CMK (cell line): Measurements from ENCODE around the gene DIS3L.
"Not testable (repeated sequence)": the region's sequence is repeated elsewhere in the genome, so short reads cannot be mapped to it uniquely, and the experiment has no call there.

ENCODE experiments used
- DNase-seq: peaks from one replicate; pipeline ENCODE4 v3.0.0-alpha.2; 2010; ENCODE audit warnings: low read depth

The DIS3L gene

GRCh38 chr15:66310786-66311185 lies 17.4 kb downstream of the DIS3L start:
- DNase-seq: no peak

- DNase-seq: no peak
These were observed 18.8 kb downstream of the DIS3L start for GRCh38 chr15:66312144-66312543.

GRCh38 chr15:66323312-66323928 lies 30.1 kb downstream of the DIS3L start:
- peak; percentile 11 for DNase-seq

- DNase-seq: no peak
These were observed 32.7 kb downstream of the DIS3L start for GRCh38 chr15:66326051-66326450.

GRCh38 chr15:66327736-66328135 lies 34.4 kb downstream of the DIS3L start:
- no peak for DNase-seq

- DNase-seq: no peak
These were observed 35.4 kb downstream of the DIS3L start for GRCh38 chr15:66328771-66329170.

GRCh38 chr15:66348530-66348929 lies 55.2 kb downstream of the DIS3L start:
- not testable (repeated sequence) for DNase-seq

- no peak for DNase-seq
These were observed 62.6 kb downstream of the DIS3L start for GRCh38 chr15:66356077-66356358.

- DNase-seq: peak; percentile 84
These were observed 63.2 kb downstream of the DIS3L start, which contains the start of gene TIPIN for GRCh38 chr15:66356359-66357236. TIPIN (minus strand) TSS chr15:66356685; CDS start chr15:66352947, 3,738 bp downstream.

GRCh38 chr15:66359740-66360139 lies 66.4 kb downstream of the DIS3L start:
- DNase-seq: no peak

- DNase-seq: not testable (repeated sequence)
These were observed 68.5 kb downstream of the DIS3L start for GRCh38 chr15:66361745-66362460.

- DNase-seq: no peak
These were observed 69.4 kb downstream of the DIS3L start for GRCh38 chr15:66362776-66363175.

GRCh38 chr15:66364944-66365528 lies 71.7 kb downstream of the DIS3L start:
- no peak for DNase-seq

- DNase-seq: peak; percentile 45
These were observed 76.6 kb downstream of the DIS3L start for GRCh38 chr15:66369773-66370651.

- no peak for DNase-seq
These were observed 80.8 kb downstream of the DIS3L start for GRCh38 chr15:66374179-66374578.

- DNase-seq: no peak
These were observed 85.6 kb downstream of the DIS3L start for GRCh38 chr15:66378814-66379430.

- DNase-seq: not testable (repeated sequence)
These were observed 88.0 kb downstream of the DIS3L start for GRCh38 chr15:66381376-66381775.
